DND-41 (cell line): Measurements from ENCODE around the gene EP400.
"Not testable (repeated sequence)": the region's sequence is repeated elsewhere in the genome, so short reads cannot be mapped to it uniquely, and the experiment has no call there.

Experiments
- ATAC-seq: fragments of 200-7000 bp; cut with Tn5 transposase; 3 replicates; pipeline ENCODE4 v1.9.1; 2021; ENCODE audit warnings: low read depth; ENCODE audit not compliant: insufficient read depth
- DNase-seq: peaks from one replicate; pipeline ENCODE4 v3.0.0-alpha.2; 2020
- H2AFZ ChIP-seq: 2 replicates; pipeline ENCODE4 v1.6.0; 2012; ENCODE audit warnings: low read depth, low read length
- H3K27ac ChIP-seq: 2 replicates; pipeline ENCODE4 v1.5.1; 2012; ENCODE audit warnings: low read length, inconsistent platforms
- H3K27me3 ChIP-seq: fragments of 200-600 bp; sonication (generic); 2 replicates; pipeline ENCODE4 v1.6.0; 2012; ENCODE audit warnings: low read length, mild to moderate bottlenecking, inconsistent platforms; ENCODE audit not compliant: insufficient read depth, poor library complexity
- H3K36me3 ChIP-seq: 2 replicates; pipeline ENCODE4 v1.5.1; 2012; ENCODE audit warnings: low read length, inconsistent platforms; ENCODE audit not compliant: insufficient read depth
- H3K4me1 ChIP-seq: 2 replicates; pipeline ENCODE4 v1.5.1; 2012; ENCODE audit warnings: mild to moderate bottlenecking, low read length; ENCODE audit not compliant: insufficient read depth
- H3K4me2 ChIP-seq: 2 replicates; pipeline ENCODE4 v1.6.0; 2012; ENCODE audit warnings: mild to moderate bottlenecking, moderate library complexity, low read length, inconsistent platforms; ENCODE audit not compliant: insufficient read depth
- H3K4me3 ChIP-seq, 2 experiments: fragments of 200-600 bp in 1 of 2; shearing (Covaris generic) in 1 of 2; 2 replicates each; pipeline ENCODE4 v1.5.1; 2012 to 2016; ENCODE audit warnings: inconsistent platforms in 2 of 2, low read length in 2 of 2, mild to moderate bottlenecking in 2 of 2, low read depth in 1 of 2, moderate library complexity in 1 of 2
- H3K79me2 ChIP-seq: 2 replicates; pipeline ENCODE4 v1.6.0; 2012; ENCODE audit warnings: low read length, inconsistent platforms; ENCODE audit not compliant: insufficient read depth
- H3K9ac ChIP-seq: 2 replicates; pipeline ENCODE4 v1.6.0; 2012; ENCODE audit warnings: low read depth, mild to moderate bottlenecking, inconsistent platforms, low read length, moderate library complexity
- H3K9me3 ChIP-seq: 2 replicates; pipeline ENCODE4 v1.5.1; 2012; ENCODE audit warnings: low read length, moderate library complexity, mild to moderate bottlenecking, inconsistent platforms; ENCODE audit not compliant: insufficient read depth, severe bottlenecking
- H4K20me1 ChIP-seq: 2 replicates; pipeline ENCODE4 v1.6.0; 2012; ENCODE audit warnings: low read length; ENCODE audit not compliant: insufficient read depth
- EZH2 ChIP-seq: IDR thresholded peaks from 3 replicates; pipeline ENCODE4 v1.6.1; 2012; ENCODE audit warnings: borderline replicate concordance, low read depth, mild to moderate bottlenecking, moderate library complexity, low read length, inconsistent platforms; ENCODE audit not compliant: severe bottlenecking
- TF ChIP-seq, protein P1 (sequence below): IDR thresholded peaks from 2 replicates; pipeline ENCODE4 v1.5.1; 2012; ENCODE audit warnings: borderline replicate concordance, low read length, moderate library complexity, mild to moderate bottlenecking; ENCODE audit not compliant: poor library complexity, severe bottlenecking; ENCODE audit errors: extremely low read depth

EP400 gene

DNA sequence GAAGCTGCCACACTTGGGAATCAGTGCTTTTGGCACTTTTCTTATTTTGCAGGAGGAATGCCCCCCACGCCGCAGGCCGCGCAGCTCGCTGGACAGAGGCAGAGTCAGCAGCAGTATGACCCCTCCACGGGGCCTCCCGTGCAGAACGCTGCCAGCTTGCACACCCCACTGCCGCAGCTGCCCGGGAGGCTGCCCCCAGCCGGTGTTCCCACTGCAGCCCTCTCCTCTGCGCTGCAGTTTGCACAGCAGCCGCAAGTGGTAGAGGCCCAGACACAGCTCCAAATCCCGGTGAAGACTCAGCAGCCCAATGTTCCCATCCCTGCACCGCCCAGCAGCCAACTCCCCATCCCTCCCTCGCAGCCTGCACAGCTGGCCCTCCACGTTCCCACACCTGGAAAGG is 32.3 kb downstream of the EP400 start:
- no peaks in the 10 kb centered on the region for H3K4me1 ChIP-seq
- H3K36me3 ChIP-seq = peaks cover 81% of the 10 kb centered on the region
- H3K79me2 ChIP-seq = peaks cover 26% of the 10 kb centered on the region
- DNase-seq = no peak
- peaks cover 8% of the 10 kb centered on the region; the same call in 1 of the 2 replicates for H4K20me1 ChIP-seq
- no peak overlapping the region for H3K4me2 ChIP-seq
- no peaks in the 10 kb centered on the region for H3K9me3 ChIP-seq
- H3K9ac ChIP-seq = no peak overlapping the region
- TF ChIP-seq EZH2 = no peak
- TF ChIP-seq, protein P1, sequence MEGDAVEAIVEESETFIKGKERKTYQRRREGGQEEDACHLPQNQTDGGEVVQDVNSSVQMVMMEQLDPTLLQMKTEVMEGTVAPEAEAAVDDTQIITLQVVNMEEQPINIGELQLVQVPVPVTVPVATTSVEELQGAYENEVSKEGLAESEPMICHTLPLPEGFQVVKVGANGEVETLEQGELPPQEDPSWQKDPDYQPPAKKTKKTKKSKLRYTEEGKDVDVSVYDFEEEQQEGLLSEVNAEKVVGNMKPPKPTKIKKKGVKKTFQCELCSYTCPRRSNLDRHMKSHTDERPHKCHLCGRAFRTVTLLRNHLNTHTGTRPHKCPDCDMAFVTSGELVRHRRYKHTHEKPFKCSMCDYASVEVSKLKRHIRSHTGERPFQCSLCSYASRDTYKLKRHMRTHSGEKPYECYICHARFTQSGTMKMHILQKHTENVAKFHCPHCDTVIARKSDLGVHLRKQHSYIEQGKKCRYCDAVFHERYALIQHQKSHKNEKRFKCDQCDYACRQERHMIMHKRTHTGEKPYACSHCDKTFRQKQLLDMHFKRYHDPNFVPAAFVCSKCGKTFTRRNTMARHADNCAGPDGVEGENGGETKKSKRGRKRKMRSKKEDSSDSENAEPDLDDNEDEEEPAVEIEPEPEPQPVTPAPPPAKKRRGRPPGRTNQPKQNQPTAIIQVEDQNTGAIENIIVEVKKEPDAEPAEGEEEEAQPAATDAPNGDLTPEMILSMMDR = no peak
- no peaks in the 10 kb centered on the region for H3K27me3 ChIP-seq
- H2AFZ ChIP-seq = no peak overlapping the region
- H3K4me3 ChIP-seq = no peak overlapping the region
- ATAC-seq = no peak
- H3K27ac ChIP-seq = no peak overlapping the region

DNA sequence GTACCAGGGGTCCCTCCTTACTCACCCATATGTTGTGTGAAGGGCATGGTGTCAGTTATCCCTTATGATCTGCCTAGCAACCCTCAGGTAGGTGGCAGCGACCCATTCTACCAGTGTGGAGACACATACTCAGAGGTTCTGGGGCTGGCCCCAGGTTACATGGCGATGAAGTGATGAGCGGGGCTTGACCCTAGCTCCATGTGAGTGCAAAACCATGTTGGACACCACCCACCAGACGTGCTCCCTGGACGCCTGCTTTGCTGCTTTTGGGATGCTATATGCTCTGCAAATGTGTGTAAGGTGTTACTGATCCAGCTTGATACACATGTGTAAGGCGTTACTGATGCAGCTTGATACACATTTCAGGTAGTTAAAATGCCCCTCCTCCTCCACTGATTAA is 33.3 kb downstream of the EP400 start:
- ATAC-seq (no peak), DNase-seq (no peak)
- no peak overlapping the region for H3K4me2 ChIP-seq
- H3K27me3 ChIP-seq = no peaks in the 10 kb centered on the region
- H3K4me1 ChIP-seq = no peaks in the 10 kb centered on the region
- no peak overlapping the region for H3K4me3 ChIP-seq
- TF ChIP-seq, protein P1 = no peak
- TF ChIP-seq EZH2 = no peak
- no peak overlapping the region for H3K9ac ChIP-seq
- peaks cover 86% of the 10 kb centered on the region for H3K36me3 ChIP-seq
- H2AFZ ChIP-seq = no peak overlapping the region
- H3K27ac ChIP-seq = no peak overlapping the region
- peaks cover 6% of the 10 kb centered on the region; the same call in 1 of the 2 replicates for H4K20me1 ChIP-seq
- no peaks in the 10 kb centered on the region for H3K9me3 ChIP-seq
- peaks cover 16% of the 10 kb centered on the region for H3K79me2 ChIP-seq

DNA sequence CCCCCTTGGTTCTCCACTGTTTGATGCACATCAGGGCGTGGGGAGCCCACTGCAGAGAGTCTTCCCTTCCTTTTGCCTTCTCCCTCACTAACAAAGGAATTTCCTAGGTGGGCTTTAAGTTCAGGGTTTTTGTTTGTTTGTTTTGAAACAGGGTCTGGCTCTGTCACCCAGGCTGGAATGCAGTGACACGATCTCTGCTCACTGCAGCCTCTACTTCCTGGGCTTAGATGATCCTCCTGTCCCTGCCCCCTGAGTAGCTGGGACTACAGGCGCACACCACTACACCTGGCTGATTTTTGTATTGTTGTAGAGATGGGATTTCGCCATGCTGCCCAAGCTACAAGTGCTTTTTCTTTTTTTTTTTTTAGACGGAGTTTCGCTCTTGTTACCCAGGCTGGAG is 33.8 kb downstream of the EP400 start:
- Histone ChIP-seq H3K4me3 (no peak overlapping the region), H3K79me2 (peaks cover 11% of the 10 kb centered on the region), H4K20me1 (peaks cover 3% of the 10 kb centered on the region), H3K4me2 (no peak overlapping the region), H3K4me1 (no peaks in the 10 kb centered on the region), H3K9me3 (no peaks in the 10 kb centered on the region), H3K36me3 (peaks cover 86% of the 10 kb centered on the region), H2AFZ (no peak overlapping the region), H3K27ac (no peak overlapping the region), H3K9ac (no peak overlapping the region), H3K27me3 (no peaks in the 10 kb centered on the region)
- ATAC-seq (no peak), DNase-seq (no peak)
- TF ChIP-seq, protein P1 = no peak
- no peak for TF ChIP-seq EZH2

DNA sequence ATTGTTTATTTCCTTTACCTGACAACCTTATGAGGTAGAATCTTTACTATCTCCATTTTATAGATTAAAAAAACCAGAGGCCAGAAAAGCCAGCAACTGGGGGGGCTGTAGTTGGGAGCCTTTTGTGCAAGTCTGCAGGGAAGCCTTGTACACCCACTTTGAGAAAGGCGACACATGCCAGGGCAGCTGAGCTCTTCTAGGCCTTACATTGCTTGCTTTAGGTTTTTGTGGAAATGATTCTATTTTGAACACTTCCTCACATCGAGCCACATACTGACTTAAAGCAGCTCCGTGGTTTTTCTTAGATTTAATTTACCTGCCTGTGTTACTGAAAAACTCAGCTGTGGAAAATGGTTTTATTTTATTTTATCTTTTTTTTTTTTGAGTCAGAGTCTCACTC is 34.6 kb downstream of the EP400 start:
- Histone ChIP-seq H2AFZ (no peak overlapping the region), H3K27me3 (no peaks in the 10 kb centered on the region), H3K79me2 (peaks cover 5% of the 10 kb centered on the region; the same call in 1 of the 2 replicates), H4K20me1 (peaks cover 3% of the 10 kb centered on the region), H3K4me1 (no peaks in the 10 kb centered on the region), H3K4me2 (no peak overlapping the region), H3K4me3 (no peak overlapping the region), H3K27ac (no peak overlapping the region), H3K9ac (no peak overlapping the region), H3K36me3 (peaks cover 90% of the 10 kb centered on the region), H3K9me3 (no peaks in the 10 kb centered on the region)
- no peak for ATAC-seq
- no peak for TF ChIP-seq EZH2
- TF ChIP-seq, protein P1 = no peak
- no peak for DNase-seq

DNA sequence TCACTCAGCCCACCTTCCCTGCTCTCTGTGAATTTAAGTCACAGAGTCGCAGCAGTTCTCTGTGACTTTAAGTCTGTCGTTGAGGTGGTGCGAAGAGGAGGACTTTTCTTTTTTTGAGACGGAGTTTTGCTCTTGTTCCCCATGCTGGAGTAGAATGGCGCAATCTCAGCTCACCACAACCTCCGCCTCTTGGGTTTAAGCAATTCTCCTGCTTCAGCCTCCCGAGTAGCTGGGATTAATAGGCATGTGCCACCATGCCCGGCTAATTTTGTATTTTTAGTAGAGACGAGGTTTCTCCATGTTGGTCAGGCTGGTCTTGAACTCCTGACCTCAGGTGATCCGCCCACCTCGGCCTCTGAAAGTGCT is 35.8 kb downstream of the EP400 start:
- not testable (repeated sequence) for H3K9me3 ChIP-seq, H3K79me2 ChIP-seq, ATAC-seq, H4K20me1 ChIP-seq, H3K27me3 ChIP-seq, H3K4me2 ChIP-seq, H3K9ac ChIP-seq, H3K4me1 ChIP-seq, DNase-seq, H3K27ac ChIP-seq, H3K4me3 ChIP-seq, H2AFZ ChIP-seq
- peaks cover 91% of the 10 kb centered on the region for H3K36me3 ChIP-seq
